HG03108 (cell line): ENCODE results near the gene DUSP7.

Experiments
- ATAC-seq: cut with Tn5 transposase; IDR thresholded peaks from one replicate; pipeline ENCODE4 v1.9.1; 2021; ENCODE audit warnings: moderate library complexity; ENCODE audit not compliant: unreplicated experiment

The DUSP7 gene, protein sequence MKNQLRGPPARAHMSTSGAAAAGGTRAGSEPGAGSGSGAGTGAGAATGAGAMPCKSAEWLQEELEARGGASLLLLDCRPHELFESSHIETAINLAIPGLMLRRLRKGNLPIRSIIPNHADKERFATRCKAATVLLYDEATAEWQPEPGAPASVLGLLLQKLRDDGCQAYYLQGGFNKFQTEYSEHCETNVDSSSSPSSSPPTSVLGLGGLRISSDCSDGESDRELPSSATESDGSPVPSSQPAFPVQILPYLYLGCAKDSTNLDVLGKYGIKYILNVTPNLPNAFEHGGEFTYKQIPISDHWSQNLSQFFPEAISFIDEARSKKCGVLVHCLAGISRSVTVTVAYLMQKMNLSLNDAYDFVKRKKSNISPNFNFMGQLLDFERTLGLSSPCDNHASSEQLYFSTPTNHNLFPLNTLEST

DNA sequence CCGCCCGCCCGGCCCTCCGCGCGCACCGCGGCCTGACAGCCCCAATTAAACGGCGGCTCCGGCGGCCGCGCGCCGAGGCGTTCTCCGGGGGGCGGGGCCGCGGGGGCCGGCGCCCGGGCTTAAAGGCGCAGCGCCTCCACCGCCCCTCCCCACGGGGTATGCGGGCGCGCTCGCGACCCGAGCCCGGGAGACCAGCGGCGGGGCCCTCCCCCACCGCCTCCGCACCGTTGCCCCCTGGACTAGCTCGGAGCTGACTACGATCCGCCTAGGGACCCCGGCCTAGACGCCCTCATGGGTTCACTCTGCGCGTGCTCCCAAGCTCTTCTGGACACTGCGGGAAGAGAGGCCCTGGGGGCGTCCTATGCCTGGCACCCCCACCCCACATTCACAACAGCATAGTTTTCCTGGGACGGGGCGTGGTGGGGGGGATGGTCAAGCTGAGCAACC is at the start of gene DUSP7:
DUSP7 (minus strand) TSS at position 51 of the 447 bp plus-strand sequence. CDS start 205 bp downstream, outside the sequence.
- ATAC-seq: peak; percentile 21

DNA sequence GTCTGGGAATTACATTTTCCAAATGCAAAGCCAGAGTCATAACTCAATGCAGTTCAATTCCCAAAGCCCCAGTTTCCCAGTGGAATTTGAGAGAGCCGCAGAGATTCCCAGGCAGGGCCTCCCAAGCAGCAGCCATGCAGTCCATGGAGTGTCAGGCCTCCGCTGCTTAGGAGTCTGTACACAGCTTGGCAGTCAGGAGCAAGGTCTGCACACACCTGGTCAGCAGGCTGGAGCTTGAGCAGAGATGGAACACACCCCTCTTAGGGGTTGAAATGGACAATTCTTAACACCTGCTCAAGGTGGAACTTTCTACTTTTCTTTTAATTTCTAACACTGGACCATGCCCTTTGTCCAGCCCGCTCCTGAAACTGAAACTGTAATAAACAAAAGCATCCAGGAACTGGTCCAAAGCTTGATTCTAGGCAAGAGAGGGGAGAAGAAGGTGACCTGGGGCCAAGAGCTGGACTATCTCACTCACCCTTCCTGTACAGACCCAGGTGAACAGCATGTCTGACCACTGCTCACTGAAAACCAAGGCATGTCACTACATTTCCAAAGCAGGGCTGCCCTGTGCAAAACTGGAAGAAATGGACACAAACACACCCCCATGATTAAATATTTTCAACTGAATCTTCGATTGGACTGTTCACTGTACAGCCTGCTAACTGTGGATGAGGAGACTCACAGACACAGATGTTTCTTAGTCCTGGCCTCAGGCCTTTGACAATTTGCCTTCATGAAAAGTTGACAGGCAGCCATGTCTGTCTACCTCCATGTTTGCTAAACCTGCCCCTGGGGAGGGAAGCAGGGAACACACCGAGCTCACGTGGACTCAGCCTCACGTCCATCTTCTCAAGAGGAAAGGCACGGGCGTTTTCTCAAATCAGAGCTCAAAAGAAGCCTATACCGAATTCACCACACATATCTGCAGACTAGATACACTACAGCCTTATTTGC is 48.6 kb upstream of the DUSP7 start:
- no peak for ATAC-seq

DNA sequence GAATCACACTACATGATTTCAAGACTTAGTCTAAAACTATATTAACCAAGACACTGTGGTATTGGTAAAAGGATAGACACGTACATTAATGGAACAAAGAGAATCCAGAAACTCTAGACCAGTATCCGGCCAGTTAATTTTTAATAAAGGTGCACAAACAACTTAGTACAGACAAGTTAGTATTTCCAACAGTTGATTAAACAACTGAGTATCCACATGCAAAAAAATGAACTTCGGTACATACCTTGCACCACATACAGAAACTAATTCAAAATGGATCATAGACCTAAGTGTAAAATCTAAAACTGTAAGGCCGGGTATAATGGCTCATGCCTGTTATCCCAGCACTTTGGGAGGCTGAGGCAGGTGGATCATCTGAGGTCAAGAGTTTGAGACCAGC is 46.6 kb upstream of the DUSP7 start:
- no peak for ATAC-seq

DNA sequence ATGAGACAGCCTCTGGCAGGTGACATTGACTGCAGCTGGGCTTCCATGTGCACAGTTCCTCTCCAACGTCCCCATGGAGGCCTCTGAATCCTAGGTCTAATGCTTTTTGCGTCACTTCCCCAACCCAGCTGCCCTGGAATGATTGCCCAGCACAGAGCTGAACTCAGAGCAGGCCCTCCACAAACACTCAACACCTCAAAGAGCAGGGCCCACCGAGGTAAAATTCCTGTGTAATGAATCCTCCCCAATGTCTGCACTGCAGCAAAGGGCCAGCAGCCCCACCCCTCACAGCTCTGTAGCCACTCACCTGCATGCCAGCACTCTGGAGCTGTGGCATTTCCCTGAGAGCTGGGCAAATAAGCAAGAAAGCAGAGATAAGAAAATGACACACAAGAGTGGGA is 42.6 kb upstream of the DUSP7 start:
- no peak for ATAC-seq

DNA sequence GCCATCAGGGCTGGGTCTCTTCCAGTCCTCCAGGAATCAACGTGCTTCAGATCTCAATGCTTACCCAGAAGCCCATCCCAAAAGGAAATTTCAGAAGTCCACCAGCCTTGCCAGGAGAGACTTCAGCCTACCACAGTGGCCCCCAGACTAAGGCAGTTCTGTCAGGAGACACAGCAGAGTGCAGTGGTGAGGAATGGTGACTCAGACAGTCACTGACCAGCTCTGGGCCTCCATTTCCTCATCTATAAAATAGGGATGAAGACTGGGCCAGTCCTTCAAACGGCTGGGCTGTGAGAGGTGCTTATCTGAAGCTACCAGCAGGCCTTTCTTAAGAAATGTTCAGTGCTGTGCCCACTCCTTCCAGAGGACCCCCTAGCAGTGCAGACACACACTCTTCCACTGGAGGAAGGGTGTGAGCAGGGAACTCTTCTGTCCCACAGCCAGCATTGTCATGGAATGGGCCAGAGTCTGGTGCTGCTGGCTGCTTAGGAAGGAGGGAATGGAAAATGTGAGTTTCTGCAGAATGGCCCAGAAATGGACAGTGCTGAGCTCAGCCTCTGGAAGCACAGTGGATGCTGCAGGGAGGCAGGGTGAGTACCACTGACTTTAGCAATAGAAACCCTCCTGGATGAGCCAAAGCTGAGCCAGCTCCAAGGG is 41.6 kb upstream of the DUSP7 start:
- no peak for ATAC-seq

DNA sequence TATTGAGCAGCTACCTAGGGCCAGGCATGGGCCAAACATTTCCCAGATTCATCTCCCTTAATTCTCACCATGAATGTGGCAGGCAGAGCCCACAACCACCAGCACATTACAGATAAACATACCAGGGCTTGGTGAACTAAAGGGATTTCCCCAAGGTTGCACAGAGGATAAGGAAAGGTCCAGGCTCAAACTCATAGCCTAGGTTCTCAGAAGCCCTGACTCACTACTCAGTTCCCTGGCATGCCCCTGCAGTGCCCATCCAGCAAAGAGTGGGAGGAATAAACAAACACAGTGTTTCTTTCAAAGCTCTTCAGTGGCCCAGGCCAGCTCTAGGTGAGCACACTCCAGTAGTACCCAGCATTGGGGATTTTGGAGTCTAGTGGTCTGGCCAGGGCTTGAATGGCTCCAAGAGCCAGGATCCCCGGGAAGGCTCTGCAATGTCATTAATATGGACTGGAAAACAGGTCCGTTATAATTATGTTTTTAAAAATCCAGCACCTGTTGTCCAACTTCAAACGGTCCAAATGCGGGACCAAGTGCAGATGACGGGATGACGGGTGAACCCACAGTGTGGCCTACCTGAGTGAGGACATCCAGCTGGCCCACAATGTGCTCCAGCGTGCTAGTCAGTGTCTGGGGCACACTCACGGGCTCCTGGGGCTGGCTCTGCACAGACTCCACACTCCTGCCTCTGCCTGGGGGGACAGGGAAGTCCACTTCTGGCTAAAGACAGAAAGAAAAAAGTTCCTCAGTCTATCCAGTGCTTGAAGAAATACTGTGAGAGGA is 39.8 kb upstream of the DUSP7 start:
- no peak for ATAC-seq

DNA sequence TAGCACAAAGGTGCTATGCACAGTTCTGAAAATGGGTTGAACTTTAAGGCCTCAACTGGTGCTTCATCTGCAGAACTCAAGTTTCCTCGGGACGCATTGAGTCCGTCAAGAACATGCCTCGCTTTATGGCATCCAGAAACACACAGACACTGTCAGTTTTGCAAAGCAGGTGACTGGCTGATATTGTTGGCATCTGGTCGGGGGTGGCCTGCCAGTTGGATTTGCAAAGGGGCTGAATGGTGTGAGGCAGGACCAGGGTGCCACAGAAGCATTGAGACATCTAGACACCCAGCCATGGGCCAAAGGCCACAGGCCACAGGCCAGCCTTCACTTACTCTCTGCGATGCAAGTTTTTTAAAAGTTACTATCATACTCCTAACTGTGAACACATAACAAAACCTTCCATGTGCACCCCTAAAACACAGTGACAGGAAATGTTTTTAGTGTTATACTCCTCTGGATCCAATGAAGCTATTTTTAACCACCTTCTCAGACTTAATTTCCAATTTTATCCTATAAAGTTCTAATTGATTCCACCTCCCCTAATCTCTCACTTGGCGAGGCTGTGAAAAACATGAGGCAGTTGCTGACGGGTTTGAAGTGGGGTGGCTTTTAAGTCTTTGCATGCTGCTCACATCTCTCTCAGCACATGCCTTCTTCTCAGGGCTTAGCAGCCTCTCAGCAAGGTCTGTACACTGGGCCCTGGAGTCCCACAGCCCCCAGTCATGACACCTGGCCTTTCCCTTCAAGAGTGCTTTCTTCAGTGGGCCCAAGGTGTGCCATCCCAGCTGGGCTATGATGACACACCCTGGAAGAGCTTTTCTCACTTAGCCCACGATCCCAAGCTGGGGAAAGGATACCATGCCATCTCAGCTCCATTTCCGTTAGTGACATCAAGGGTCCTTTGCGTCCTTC is 38.5 kb upstream of the DUSP7 start:
- no peak for ATAC-seq

DNA sequence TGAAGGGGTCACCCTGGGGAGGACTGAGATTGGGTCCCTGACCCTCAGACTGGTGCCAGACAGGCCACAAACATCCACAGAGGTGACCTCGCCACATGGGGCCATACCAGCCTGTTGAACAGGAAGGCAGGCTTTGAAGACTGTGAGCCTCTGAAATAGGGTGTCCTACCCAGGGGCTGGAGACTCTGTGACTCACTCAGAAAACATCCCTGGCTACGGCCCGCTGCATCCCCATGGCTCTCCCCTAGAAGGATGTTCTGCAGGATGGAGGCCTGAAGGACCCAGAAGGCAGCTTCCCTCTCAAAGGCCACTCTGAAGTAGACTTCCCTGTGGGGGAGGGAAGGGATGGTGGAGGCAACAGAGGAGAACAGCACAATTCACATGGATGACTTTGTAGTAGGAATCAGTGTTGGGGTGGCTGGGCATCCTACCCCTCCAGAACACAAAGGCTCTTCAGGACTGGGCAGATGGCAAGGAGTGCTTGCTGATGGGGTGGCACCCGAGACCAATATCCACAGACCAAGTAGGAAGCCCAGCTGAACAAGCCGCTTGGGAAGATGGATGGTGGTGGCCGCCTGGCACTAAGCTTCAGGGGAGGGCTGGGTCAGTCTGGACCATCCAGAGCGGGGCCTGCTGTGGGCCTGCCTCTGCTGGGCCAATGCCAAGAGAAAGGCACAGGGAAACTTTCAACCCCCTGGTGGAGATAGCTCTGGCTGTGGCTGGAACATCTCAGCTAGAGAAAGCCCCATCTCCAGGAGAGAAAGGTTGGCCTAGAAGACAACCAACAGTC is 37.6 kb upstream of the DUSP7 start:
- no peak for ATAC-seq

DNA sequence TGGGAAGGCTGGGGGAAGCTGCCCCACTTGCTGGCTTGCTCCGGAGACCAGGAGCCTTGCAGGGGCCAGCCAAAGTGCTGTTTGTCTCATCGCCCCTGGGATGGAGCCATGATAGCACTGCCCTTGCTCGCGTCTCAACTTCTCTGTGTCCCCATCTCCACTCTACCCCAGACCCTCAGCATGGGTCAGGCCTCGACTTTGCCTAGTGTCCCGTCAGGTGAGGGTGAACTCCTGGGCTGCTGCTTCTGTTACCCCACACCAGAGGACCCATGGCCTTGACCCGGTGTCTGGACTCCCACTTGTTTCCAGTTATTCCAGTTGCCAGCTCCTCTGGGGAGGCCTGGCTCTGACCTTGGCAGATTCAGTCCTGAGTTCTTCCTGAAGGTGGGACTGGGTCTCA is 36.5 kb upstream of the DUSP7 start:
- no peak for ATAC-seq

DNA sequence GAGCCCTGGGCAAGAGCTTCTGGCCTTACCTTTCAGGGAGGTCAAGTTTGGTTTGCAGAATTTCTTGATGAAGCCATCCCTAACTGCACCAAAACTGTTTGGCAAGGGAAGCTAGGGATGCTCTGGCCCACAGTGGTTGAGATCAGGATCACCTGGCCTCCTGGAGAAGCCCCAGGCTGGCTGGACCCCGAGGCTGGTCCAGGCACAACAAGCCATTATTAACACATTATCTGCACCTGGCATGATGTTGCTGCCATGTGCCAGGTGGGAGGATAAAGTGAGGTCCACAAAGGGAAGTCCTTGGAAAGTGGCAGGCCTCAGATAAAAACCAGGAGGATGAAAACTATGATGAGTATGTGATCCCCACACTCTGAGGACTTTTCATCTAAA is 35.9 kb upstream of the DUSP7 start:
- ATAC-seq: no peak

DNA sequence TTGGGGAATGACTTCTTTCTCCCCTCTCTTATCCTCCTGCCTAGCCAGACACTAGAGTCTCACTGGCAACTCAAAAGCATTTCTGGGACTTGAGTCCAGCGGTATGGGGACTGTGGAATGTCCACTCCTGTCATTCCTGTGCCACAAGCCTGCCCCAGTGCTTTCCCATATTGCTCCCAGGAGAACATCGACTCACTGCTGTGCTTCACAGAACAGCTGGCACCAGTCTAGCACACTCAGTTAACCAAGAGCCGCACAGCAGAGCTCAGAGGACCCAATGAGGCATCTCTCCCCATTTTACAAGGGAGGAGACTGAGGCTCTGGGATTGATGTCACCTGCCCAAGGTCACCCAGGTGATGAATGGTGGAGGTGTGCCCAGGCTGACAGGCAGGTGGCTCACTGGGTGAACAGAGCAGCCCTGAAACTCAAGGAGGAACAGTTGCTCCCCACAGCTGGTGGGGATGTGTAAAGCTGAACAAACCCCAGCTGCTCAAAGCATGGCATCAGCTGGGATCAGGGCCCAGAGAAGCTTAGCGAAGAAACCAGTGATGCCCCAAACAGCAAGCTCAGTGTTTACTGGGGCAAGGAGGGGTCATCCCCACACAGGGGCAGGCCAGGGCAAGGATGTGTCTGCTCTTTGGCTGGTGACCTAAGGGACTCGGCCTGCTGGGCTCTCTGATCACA is 35.4 kb upstream of the DUSP7 start:
- ATAC-seq: no peak

DNA sequence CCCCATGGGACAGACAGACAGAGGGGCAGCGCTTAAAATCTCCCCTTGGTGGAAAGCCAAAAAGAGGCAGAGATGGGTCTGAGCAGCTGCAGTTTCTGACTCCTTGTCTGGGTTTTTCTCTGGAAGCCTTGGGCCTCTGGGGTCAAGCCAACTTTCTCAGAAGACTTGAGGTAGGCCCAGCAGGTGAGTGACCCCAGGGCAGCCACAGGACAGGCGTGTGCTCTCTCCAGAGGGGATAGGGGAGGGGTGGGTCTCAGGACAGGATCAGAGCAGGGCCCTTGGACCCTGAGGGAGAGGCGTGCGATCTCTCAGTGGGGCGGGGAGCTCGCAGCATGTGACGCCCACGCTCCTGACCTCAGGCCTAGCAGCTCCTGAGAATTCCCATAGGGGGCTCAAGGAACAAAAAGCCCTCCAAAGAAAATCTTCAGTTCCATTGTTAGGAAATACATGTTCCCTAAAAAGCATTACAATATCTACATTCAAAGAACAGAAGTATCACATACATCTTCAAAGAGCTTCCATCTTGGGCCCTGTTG is 34.6 kb upstream of the DUSP7 start:
- ATAC-seq: no peak

DNA sequence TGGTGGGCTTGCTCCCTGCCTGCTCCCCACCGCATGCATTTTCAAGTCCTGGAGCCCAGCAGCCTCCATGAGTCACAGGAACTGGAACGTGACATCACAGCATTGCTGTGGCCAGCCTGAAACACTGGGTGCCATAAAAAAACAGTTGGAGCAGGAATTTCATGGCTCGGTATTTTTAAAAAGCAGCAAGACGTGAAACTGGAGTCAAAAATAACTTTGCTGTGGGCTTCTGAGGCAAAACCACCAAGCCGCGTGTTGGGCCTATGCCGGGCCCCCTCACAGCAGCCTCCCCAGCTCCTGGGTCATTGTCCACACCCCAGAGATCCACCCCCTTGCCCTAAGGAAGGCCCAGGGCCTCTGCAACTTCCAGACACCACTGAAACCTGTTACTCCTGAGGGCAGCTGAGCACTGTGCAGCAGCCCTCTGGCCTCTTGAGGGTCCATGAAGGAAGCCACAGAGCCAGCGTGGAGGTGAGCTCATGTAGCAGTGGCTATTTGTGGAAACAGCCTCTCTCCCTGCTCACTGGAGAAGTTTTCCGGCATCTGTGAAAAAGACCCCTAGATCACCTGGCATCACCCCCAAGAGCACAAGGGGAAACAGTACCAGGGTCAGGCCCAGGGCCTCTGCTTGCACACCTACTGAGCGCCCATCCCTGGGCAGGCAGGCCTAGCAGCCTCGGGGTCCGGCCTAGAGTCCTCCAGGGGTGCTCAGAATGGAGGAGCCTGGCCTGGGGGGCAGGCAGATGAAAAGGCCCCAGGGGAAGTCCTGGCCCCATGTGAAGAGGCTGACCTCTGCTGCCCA is 34.0 kb upstream of the DUSP7 start:
- ATAC-seq: no peak

DNA sequence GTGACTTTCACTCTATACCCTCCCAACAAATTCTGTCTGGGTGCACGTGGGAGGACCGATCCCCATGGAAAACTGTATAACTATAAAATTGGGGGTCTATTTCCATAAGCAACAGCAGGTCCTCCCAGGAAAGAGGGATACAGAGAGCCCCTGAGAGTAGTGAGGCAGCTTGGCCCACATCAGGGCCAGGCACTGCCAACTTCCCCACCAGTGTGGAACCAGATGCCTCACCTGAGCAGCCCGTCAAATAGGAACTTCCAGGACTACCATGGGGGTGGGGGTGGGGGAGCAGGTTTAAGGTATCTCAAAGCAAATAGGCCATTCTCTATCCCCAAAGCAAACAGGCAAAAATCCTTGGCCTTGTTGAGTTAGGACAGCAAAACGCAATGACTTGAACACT is 33.3 kb upstream of the DUSP7 start:
- ATAC-seq: no peak

DNA sequence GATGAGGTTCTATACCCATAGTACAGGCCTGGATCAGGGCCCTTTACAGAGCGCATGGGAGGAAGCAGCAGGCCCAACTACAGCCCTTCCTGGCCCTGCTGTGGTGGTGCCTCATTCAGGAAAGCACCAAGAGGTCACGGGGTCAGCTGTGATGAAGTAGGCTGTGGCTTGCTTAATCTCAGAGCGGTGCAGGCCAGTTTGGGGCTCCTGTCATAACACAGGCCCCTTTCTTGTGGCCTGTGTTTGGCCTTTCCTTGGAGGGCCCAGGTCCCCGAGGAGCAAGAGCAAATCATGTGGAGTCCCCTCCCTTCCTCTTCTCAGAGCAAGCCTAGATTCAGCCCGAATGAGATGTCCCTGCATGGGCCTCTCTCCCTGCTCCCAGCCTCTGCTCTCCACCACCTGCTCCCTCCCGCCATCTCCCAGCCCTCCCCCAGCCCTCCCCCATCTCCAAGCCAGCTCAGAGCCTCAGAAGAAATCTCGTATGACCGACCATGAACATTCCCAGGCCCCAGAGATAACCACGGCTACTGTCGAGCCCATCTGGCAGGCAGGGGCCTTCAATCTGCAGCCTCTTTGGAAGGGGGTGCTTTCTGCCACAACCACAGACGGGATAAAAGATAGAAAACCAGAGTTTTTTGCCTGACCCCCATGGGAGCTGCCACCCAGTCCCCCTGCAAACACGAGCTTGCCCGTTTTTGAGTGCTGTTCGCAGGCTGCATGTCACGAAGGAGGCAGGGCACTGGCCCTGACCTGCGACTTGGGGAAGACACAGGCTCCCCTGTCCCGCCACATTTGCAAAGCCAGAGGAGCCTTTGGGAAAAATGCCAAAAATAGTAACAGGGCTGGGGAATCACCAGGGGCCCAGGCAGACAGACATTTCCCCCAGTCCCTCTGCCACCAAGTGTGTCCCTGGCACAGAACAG is 32.3 kb upstream of the DUSP7 start:
- no peak for ATAC-seq

DNA sequence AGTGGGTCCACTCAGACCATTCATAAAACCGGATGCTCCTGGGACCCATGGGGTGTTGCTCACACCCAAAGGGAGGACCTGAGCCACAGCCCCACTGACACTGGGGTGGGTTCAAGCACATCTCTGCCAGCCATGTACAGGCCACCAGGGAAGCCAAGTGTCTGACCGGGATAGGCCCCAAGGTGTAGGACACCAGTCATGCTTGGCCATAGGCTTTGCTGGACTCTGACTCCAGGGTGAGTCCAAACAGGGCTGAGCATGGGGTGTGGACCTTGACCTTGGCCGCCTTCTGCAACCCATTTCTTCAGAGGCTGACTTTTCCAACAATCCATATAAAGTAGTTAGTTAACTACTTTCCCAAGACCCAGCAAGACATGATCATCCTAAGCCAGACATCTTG is 31.4 kb upstream of the DUSP7 start:
- ATAC-seq: no peak
